AG09309 (cell line): ENCODE data around the gene AKAP10.

Experiments
- DNase-seq: peaks from one replicate; pipeline ENCODE4 v3.0.0-alpha.2; 2010; ENCODE audit warnings: low read depth
- H3K4me3 ChIP-seq: 2 replicates; pipeline ENCODE4 v1.5.1; 2011; ENCODE audit warnings: mild to moderate bottlenecking, low read depth, low read length, moderate library complexity; ENCODE audit not compliant: control insufficient read depth
- TF ChIP-seq, protein P1 (sequence below): IDR thresholded peaks from 2 replicates; pipeline ENCODE4 v1.5.1; 2011; ENCODE audit warnings: mild to moderate bottlenecking, low read depth, low read length, inconsistent platforms; ENCODE audit not compliant: insufficient read depth, control insufficient read depth; ENCODE audit errors: missing control alignments

The AKAP10 gene

DNA sequence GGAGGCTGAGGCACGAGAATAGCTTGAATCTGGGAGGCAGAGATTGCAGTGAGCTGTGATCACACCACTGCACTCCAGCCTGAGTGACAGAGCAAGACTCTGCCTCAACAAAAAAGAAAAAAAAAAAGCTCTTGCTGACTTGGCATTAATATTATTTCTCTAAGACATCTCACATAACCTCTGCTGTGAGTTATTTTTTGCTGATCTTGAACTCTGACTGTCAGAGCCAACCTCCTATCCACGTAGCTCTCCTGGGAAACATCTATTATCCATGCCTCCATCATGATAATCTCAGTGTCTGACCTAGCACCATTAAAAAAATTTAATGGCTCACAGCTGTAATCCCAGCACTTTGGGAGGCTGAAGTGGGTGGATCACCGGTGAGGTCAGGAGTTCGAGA lies 97.2 kb downstream of the AKAP10 start:
- DNase-seq, result no peak
- no peak overlapping the region for H3K4me3 ChIP-seq
- TF ChIP-seq, protein P1, sequence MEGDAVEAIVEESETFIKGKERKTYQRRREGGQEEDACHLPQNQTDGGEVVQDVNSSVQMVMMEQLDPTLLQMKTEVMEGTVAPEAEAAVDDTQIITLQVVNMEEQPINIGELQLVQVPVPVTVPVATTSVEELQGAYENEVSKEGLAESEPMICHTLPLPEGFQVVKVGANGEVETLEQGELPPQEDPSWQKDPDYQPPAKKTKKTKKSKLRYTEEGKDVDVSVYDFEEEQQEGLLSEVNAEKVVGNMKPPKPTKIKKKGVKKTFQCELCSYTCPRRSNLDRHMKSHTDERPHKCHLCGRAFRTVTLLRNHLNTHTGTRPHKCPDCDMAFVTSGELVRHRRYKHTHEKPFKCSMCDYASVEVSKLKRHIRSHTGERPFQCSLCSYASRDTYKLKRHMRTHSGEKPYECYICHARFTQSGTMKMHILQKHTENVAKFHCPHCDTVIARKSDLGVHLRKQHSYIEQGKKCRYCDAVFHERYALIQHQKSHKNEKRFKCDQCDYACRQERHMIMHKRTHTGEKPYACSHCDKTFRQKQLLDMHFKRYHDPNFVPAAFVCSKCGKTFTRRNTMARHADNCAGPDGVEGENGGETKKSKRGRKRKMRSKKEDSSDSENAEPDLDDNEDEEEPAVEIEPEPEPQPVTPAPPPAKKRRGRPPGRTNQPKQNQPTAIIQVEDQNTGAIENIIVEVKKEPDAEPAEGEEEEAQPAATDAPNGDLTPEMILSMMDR, result no peak

GRCh38 chr17:19877364-19877945 lies 100.2 kb downstream of the AKAP10 start:
- no peak overlapping the region for H3K4me3 ChIP-seq
- TF ChIP-seq, protein P1, result no peak
- DNase-seq, result no peak

DNA sequence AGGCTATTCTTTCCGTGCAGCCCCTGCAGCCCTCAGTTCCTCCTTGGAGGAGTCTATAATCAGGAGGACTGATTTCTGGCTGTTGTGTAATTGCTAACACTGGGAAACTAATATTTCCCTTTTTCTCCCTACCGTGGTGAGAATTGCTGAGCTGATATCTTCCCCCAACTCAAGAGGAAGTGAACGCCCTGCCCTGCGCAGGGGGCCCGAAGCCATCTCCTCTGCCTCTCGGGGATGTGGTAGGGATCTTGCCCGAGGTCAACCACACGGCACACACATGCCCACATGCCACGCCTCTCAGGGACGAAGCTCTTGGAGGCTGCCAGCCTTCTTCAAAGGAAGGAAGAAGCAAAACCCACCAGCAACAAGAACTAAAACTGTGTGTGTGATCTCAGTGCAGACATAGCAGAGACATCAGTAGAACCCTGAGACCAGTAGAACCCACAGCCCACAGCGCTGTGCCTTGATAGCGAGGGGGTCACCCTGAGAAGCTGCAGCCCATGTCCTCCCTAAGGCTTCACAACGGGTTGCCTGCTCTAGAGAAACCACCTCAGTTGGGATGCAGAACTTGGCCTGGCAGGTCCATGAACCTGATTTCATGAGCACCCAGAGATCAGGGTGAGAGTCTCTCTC lies 101.0 kb downstream of the AKAP10 start:
- no peak overlapping the region for H3K4me3 ChIP-seq
- TF ChIP-seq, protein P1, result no peak
- no peak for DNase-seq

DNA sequence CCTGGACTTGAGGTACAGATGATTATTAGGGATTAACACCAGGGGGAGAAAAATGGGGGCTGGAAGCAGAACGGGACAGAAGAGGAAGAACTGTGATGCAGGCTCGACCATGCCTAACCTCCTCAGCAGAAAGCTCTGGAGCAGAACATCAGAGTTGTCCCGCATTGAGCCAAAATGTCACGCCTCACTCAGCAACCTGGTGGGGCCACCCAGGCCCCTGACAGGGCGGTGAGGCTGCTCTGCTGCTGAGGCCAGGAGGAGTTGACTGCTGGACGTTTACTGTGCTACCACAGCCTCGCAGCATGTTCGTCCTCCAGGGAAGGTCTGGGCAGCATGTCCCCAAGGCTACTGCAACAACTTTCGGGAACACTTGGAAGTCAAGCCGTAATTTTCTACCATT lies 103.4 kb downstream of the AKAP10 start:
- TF ChIP-seq, protein P1, result no peak
- H3K4me3 ChIP-seq, result no peak overlapping the region
- DNase-seq, result no peak

DNA sequence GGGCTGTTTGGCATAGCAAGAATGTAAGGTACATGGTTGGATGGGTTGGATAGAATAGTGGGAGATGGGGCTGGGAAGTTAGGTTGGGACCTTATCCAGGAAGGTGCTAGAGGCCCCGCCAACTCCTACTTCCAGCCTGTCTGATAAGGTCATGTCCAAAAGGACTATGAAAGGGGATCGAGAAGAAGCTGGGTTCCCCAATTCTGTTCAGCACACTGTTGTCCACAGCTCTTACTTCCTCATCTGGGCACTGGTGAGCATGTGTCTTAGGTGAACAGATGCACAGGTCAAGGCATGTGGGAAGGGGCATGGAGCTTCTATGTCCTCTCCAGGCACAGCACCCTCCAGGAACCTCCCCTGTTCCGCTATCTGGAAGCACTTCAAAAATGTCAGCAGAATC lies 104.3 kb downstream of the AKAP10 start:
- no peak for DNase-seq
- no peak overlapping the region for H3K4me3 ChIP-seq
- TF ChIP-seq, protein P1, result no peak

- TF ChIP-seq, protein P1, result no peak
- H3K4me3 ChIP-seq, result peak overlapping the region; percentile 75
- DNase-seq, result no peak
These were observed 109.6 kb downstream of the AKAP10 start for GRCh38 chr17:19868079-19868395.
